HPDE6-E6E7 (cell line): Measurements from ENCODE around the gene ATXN10.

Experiments used
- DNase-seq: peaks from one replicate; pipeline ENCODE4 v3.0.0; 2011; ENCODE audit warnings: missing footprints; ENCODE audit errors: extremely low spot score

Gene ATXN10

DNA sequence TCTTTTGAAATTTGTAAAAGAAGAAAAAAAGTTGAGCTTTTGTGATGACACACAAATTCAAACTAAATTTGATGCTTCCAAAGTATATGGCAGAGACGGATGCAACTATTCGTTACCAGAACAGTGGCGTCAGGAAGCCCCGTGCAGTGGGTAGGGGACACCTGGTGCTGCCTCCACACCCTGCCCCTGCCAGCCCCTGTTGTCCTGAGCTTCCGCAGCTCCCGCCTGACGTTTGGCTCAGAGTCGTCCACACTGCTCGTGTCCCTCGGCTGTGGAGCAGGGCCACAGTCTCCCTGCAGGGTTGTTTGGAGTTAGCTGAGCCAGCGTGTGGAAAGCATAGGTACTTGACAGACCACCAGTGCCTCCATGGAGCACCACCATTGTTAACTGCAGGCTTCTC is 86.3 kb downstream of the ATXN10 start:
- DNase-seq, result no peak

DNA sequence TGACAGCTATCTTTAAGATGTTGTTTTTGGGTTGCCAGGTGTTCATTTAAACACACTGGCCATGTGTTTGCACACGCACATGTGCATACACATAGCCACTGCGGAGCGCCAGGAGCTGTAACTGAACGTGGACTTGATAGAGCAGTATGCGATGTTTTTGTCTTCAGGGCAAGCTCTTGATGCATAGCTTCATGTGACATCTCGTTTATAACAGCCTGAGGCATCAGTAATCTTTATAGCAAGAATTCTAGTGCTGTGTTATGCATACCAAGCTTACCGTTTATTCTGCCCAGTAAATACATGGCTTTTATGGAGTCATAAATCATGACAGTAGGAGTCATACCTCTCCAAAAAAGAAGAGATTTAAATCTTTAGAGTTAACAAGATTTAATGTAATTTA is 87.0 kb downstream of the ATXN10 start:
- no peak for DNase-seq

- DNase-seq, result no peak
These were observed 89.0 kb downstream of the ATXN10 start for GRCh38 chr22:45760682-45761081.

GRCh38 chr22:45762545-45763235 is 91.1 kb downstream of the ATXN10 start:
- DNase-seq, result no peak

DNA sequence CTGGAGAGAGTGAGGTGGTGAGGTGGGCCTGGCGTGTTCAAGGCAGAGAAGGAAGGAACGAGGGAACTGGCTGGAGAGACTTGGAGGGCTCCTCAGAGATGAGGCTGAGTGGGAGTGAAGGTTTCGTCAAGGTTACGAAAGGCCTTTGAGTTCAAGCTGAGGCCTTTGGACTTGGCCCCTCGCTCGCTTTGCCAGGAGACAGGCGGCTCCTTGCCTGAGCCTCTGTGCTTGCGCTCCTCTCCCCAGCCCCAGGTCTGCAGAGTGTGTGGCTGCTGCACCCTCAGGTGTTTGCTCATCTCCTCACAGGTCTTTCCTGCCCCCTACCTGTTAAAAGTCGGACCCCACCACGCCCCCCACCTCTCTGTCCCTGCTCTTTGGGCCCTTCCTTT is 91.6 kb downstream of the ATXN10 start:
- DNase-seq, result no peak

- DNase-seq, result no peak
These were observed 96.9 kb downstream of the ATXN10 start for GRCh38 chr22:45768490-45768889.

GRCh38 chr22:45769569-45770210 is 98.1 kb downstream of the ATXN10 start:
- no peak for DNase-seq

GRCh38 chr22:45770506-45770905 is 98.9 kb downstream of the ATXN10 start:
- no peak for DNase-seq

DNA sequence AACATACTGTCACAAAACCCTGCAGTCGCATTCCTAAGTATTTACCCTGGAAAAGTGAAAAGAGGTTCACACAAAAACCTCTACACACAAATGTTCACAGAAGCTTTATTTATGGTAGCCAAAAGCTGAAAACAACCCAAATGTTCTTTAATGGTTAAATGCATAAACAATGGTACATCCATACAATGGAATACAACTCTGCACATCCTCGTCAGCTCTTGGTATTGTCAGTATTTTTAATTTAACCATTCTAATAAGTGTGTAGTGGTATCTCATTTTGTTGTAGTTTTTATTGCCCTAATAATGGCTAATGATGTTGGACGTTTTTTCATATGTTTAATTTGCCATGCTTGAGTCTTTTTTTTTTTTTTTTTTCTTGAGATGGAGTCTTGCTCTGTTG is 99.4 kb downstream of the ATXN10 start:
- no peak for DNase-seq

- no peak for DNase-seq
These were observed 100.1 kb downstream of the ATXN10 start for GRCh38 chr22:45771711-45772110.

DNA sequence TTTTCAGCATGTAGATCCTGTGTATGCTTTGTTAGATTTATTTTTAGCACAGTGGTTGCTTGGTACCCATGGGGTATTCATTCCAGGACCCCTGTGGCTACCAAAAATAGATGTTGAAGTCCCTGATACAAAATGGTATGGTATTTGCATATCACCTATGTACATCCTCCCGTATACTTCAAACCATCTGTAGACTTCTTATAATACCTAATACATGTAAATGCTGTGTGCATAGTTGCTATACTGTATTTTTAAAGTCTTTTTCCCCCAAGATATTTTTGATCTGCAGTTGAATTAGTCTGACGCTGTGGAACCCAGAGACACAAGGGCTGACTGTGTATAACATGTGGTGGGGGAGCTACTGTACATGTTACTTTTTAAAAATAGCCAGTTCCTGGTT is 101.1 kb downstream of the ATXN10 start:
- DNase-seq, result no peak

DNA sequence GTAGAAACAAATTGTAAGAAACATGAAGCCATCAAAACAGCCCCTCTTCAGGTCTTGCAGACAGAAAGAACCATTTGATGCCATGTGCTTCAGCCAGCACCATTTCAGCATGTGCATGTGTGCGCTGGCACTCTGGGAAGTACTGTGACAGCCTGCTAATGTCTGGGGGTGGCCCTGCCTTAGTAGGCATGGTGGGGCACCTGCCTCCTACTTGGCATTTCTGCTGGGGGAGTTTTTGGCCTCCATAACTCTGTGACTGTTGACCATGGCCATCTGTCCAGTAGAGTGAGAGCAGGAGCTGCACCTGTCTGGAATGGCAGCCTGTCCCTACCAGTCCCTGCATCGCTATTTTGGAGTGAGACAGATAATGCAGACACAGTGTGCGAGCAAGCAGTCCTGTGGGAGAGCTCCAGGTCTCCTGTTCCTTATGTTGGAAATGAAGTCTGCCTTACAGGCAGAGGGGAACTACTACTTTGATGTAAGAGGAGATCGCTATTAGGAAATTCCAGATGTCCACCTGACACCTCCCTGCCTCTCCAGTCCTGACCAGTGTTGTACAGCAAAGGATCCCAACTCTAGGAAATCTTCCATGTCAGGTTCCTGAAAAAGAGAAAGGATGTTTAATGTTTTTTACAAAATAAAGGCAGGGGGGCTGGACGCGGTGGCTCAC is 102.5 kb downstream of the ATXN10 start:
- no peak for DNase-seq

GRCh38 chr22:45775062-45775461 is 103.4 kb downstream of the ATXN10 start:
- DNase-seq, result no peak

DNA sequence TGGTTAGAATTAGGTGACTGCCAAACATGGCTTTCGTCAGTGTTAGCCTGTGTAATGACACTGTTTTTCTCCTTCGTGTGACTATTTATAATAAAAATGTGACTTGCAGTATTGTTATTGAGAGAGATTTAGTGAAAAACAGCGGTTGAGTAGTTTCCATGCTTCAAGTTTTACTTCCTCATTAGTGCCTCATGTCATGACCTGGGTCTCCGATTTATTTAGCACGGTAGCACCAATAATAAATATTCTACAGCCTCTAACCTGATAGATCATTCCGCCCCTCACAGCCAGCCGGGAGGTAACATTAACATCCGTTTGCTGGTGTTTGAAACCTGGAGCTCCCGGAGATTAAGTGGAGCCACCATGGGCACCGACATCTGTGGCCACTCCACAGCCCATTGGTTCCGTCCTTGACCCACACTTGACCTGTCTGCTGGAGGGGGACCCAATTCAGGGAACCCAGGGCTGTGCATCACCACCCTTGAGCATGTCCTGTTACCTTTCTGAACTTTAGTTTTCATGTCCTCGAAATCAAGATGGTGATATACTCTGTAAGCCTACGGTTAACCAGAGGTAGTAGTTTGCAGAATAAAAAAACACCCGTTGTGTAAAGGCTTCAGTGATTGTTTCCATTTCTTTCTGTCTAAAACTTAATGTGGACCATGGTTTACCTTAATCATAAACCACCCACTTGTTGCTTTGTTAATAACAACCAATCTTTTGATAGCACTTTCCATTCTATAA is 104.1 kb downstream of the ATXN10 start:
- no peak for DNase-seq

GRCh38 chr22:45776313-45776585 is 104.6 kb downstream of the ATXN10 start:
- no peak for DNase-seq

GRCh38 chr22:45777046-45777851 is 105.6 kb downstream of the ATXN10 start:
- peak; percentile 33 for DNase-seq

DNA sequence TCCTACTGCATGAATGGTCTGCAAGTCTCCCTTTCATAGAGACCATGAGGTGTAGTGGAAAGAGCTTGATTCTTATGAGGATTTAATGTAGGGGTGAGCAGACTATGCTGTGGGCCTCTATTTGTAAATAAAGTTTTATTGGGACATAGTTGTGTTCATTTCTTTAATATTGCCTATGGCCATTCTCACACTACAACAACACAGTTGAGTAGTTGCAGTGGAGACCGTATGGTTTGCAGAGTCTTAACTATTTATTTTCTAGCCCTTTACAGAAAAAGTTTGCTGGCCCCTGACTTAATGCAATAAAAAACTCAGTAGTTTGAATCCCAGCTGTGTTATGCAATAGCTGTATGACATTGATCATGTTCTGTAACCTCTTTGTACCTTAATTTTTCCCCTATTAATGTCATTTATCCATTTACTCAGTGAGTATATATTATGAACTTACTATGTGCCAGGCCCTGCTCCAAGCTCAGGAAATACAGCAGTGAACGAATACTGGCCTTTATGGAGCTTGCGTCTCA is 106.3 kb downstream of the ATXN10 start:
- DNase-seq, result no peak

- DNase-seq, result no peak
These were observed 109.8 kb downstream of the ATXN10 start for GRCh38 chr22:45781459-45781858.

DNA sequence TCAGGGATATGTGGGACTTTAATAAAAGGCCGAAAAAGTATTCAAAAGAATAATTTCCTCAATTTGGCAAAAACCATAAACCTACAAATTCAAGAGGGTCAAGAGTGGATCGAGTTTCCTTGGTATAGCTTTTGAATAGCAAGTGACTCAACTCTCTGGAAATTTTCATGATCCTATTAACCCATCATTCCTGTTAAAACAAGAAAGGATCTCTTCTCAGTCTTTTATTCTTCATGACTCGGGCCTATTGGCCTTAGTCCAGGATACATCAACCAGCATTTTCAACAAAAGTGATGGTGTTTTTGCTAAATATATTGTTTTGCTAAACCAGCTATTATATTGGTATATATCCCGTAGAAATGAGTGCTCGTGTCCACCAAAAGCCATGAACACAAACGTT is 110.3 kb downstream of the ATXN10 start:
- no peak for DNase-seq

DNA sequence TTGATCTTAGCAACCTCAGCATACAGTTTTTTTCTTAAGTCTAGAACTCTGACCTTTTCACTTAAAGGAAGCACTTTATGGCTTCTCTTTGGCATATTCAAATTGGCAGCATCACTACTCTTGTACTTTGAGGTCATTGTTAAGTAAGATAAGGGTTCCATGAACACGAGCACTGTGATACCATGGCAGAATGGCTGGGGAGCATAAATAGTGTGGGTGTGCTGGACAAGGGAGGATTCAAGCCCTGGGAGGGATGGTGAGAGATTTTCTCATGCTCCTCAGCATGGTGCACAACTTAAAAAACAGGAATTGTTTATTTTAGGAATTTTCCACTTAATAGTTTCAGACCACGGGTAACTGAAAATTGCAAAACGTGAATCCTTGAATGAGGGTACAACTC is 111.4 kb downstream of the ATXN10 start:
- no peak for DNase-seq

- no peak for DNase-seq
These were observed 112.1 kb downstream of the ATXN10 start for GRCh38 chr22:45783690-45784089.
